Retina (tissue), 1 donor: ENCODE measurements around the gene RETREG3.
A peak's percentile ranks its signal among the peaks of the same experiment; 100 is the strongest.

Experiments used
- DNase-seq: peaks from one replicate; pipeline ENCODE4 v3.0.0-alpha.2; 2016

Gene RETREG3

DNA sequence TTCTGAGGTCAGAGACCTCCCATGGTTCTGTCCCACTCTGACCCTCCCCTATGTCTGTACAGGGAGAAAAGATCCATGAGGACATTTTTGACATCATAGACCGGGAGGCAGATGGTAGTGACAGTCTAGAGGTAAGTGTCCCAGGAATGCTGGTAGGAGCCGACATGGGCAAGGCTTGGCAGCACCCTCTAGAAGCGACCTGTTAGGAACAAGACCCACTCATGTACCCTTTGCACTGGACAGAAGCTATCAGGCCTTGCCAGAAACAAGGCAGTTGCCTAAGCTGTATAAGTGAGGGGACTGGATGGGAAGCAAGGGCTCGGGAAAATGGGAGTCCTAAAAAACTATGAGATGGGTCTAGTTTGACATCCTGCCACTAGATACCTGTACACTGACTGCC, 2.8 kb upstream of the RETREG3 start:
- no peak for DNase-seq

GRCh38 chr17:42609814-42610801, 934 bp upstream of the RETREG3 start:
- peak; percentile 12 for DNase-seq

- no peak for DNase-seq
Observed at GRCh38 chr17:42608305-42609181, 631 bp downstream of the RETREG3 start.

GRCh38 chr17:42607769-42608168, 1.4 kb downstream of the RETREG3 start:
- peak; percentile 18 for DNase-seq

- DNase-seq = no peak
Observed at GRCh38 chr17:42603318-42603717, 5.9 kb downstream of the RETREG3 start.

GRCh38 chr17:42598905-42599304, 10.3 kb downstream of the RETREG3 start:
- no peak for DNase-seq

GRCh38 chr17:42596386-42596785, 12.8 kb downstream of the RETREG3 start:
- no peak for DNase-seq

GRCh38 chr17:42591411-42591810, 17.8 kb downstream of the RETREG3 start:
- DNase-seq = no peak

- no peak for DNase-seq
Observed at GRCh38 chr17:42590886-42591285, 18.3 kb downstream of the RETREG3 start.

DNA sequence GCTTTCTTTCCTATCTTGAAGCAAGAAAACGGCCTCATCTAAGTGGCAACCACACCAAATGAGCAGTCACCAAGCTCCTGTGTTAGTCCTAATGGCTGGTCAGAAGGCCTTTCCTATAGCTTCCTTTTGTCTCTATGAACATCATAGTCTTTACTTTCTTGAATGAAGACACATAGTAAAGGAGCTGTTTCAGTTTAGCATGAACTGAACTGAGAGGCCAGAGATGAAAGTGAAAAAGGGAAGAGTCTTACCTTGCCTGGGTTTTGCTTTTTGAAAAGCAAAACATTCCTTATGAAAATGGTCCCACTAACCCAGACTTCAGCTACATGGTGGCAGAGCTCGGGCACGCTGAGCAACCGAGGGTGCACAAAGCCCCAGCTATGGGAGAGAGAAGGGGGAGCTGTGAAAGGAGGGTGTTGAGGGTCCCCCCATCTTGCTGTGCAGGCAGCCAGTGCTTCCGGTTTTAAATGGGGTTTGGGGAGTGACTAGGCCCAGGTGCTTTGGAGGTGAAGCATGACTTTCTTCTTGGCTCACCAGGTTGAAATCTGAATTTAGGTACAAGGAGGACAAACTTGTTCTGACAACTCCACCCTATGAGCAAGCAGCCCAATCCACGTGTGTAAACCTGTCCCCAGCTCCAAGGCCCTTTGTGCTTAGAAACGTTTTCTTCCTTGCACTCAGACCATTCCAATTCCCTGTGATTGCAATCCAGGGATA, 22.5 kb downstream of the RETREG3 start:
- DNase-seq = no peak

DNA sequence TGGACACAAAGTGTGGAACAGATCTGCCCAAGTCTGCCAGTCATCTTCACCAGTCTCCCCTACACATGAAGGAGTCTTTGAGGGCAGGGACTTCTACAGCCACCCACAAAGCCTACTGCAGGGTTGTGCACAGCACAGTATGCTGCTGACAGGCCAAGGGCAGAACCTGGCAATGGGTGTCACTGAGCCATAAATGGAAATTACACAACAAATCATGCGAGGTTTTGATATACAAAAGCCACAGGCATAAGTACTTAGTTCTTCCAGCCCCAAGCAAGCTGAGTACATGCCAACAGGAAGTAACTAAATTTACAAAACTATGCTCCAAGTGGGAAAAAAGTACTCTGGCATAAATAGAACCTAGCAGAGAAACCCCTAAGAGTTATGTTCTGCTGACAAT, 23.8 kb downstream of the RETREG3 start:
- no peak for DNase-seq

- no peak for DNase-seq
Observed at GRCh38 chr17:42584880-42585279, 24.3 kb downstream of the RETREG3 start.

DNA sequence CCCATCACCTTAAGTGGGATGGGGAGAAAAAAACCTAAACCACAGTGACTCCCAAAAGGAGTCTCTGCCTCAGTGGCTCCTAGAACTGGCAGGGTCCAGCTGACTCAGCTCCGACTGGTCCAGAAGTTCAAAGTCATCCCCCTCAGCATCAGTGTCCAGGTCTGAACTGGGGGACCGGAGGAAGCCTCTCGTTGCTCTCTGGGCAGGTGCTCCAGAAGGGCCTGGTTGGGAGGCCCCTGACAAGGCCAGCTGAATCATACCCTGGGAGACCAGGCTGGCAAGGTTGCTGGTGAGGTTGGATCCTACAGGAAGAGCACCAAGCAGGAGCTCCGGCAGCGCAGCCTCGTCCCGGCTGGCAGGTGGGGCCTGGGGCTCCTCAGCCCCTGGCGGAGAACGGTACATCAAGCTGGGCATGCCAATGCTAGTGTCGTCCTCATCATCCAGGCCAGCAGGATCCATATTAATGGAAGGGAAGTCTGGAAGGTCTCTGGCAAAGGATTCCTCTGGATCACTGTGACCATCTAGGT, 27.4 kb downstream of the RETREG3 start:
- DNase-seq = no peak

GRCh38 chr17:42579794-42580551, 29.2 kb downstream of the RETREG3 start:
- no peak for DNase-seq

DNA sequence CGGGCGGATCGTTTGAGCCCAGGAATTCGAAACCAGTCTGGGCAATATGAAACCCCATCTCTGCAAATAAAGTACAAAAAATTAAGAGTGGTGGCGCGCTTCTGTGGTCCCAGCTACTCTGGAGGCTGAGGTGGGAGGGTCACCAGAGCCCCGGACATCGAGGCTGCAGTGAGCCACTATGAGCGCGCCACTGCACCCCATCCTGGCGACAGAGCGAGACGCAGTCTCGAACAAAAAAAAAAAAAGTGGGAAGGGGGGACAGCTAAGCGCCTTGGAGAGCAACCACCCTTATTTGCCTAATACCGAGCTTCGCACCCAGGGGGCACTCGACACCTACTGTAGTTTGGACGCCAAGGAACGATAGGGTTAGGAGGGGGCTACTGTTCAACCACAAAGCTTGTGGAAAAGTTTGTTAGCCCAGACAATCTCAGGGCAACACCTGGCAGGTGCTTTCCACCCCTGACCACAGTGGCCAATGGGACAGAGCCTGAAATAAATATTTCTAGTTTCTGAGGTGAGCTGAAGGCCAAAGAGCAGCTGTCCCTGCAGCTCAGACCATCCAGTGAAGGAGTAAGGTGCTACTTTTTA, 30.8 kb downstream of the RETREG3 start:
- peak; percentile 77 for DNase-seq

GRCh38 chr17:42577532-42578281, 31.5 kb downstream of the RETREG3 start, which contains the start of gene PSMC3IP:
PSMC3IP (minus strand) TSS chr17:42577729; CDS start chr17:42577686, 43 bp downstream.
- peak; percentile 96 for DNase-seq

DNA sequence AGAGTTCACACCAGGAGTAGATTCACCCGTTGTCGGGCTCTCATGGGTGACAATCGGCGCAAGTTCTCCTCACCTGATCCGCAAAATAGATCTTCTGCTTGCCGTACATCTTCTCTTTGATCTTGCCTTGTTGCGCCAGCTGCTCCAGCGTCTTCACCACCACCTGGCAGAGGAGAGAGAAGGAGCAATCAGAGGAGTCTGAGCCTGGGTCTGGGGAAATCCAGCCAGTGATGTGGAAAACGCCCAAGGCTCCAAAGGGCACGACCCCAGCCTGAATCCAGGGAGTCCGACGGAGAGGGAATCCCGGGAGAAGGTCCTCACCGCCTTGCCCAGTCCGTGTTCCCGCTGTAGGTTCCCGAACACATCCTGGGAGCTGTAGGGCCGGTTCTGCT, 32.0 kb downstream of the RETREG3 start:
- no peak for DNase-seq

GRCh38 chr17:42574463-42574862, 34.7 kb downstream of the RETREG3 start:
- DNase-seq = no peak

GRCh38 chr17:42573095-42573494, 36.1 kb downstream of the RETREG3 start:
- no peak for DNase-seq

DNA sequence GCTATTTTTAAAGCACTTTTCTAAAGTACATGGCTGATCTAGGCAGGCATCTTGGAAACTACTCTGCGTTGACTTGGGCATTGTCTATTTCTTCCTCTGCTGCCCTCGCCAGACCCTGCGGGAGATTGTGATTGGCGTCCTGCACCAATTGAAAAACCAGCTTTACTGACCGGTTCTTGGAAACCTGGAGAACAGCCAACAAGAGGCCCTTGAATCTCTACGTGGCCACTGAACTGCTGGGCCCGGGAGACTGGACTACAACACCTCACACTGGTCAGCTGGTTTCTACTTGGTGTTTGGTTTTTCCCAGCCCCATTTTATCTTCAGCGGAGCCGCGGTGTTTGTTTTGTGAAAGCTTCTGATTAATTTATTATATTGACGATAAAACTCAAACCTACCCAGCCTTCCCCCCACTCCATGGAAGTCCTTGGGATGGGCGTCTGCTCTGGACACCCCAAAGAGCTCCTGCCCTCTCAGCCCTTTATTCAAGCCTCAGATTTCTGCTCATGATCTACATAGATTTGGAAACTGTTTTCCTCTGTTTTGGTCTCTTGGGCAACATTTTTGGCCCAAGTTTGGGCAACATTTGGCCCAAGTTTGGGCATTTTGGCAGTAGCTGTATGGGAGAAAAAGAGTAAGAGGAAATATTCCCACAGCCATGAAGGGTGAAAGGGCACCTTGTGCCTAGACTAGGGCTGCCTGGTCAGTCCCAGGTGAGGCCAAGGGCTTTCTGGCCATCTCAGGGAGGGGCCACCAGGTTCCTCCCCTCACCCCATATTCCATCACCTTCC, 37.5 kb downstream of the RETREG3 start:
- DNase-seq = no peak
